Nephron (organoid): ENCODE data around the gene THADA.

Source experiments
- H3K27ac Mint-ChIP-seq, 3 experiments: 2 replicates each; pipeline ENCODE4 v1.8.0; 2020; ENCODE audit warnings: mixed read lengths in 3 of 3, mild to moderate bottlenecking in 2 of 3, moderate library complexity in 1 of 3
- H3K27me3 Mint-ChIP-seq: 2 replicates; pipeline ENCODE4 v1.8.0; 2021; ENCODE audit warnings: low read depth, mild to moderate bottlenecking, moderate library complexity, mixed read lengths
- H3K36me3 Mint-ChIP-seq: 2 replicates; pipeline ENCODE4 v1.8.0; 2020; ENCODE audit warnings: low read depth, mixed read lengths
- H3K4me1 Mint-ChIP-seq: 2 replicates; pipeline ENCODE4 v1.8.0; 2020; ENCODE audit warnings: mixed read lengths
- H3K4me3 Mint-ChIP-seq, 3 experiments: 2 replicates each; pipeline ENCODE4 v1.8.0; 2020; ENCODE audit warnings: mild to moderate bottlenecking in 3 of 3, mixed read lengths in 3 of 3, moderate library complexity in 2 of 3
- H3K9me3 Mint-ChIP-seq: 2 replicates; pipeline ENCODE4 v1.8.0; 2020; ENCODE audit warnings: mixed read lengths
- TF ChIP-seq, protein P1 (sequence below), 3 experiments: fragments of 200-600 bp; sonication (generic); IDR thresholded peaks; one replicate each; pipeline ENCODE4 v1.5.0; 2021; ENCODE audit warnings: antibody characterized with exemption in 3 of 3; ENCODE audit not compliant: unreplicated experiment in 3 of 3

Gene THADA

GRCh38 chr2:43531251-43531650, 64.6 kb downstream of the THADA start:
- H3K4me1 Mint-ChIP-seq = no peaks in the 10 kb centered on the region
- H3K9me3 Mint-ChIP-seq = peaks cover 3% of the 10 kb centered on the region
- TF ChIP-seq, protein P1, sequence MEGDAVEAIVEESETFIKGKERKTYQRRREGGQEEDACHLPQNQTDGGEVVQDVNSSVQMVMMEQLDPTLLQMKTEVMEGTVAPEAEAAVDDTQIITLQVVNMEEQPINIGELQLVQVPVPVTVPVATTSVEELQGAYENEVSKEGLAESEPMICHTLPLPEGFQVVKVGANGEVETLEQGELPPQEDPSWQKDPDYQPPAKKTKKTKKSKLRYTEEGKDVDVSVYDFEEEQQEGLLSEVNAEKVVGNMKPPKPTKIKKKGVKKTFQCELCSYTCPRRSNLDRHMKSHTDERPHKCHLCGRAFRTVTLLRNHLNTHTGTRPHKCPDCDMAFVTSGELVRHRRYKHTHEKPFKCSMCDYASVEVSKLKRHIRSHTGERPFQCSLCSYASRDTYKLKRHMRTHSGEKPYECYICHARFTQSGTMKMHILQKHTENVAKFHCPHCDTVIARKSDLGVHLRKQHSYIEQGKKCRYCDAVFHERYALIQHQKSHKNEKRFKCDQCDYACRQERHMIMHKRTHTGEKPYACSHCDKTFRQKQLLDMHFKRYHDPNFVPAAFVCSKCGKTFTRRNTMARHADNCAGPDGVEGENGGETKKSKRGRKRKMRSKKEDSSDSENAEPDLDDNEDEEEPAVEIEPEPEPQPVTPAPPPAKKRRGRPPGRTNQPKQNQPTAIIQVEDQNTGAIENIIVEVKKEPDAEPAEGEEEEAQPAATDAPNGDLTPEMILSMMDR (IDR thresholded peaks at IDR 0.05; ENCODE audit: unreplicated experiment in 3 of 3) = no peak
- H3K36me3 Mint-ChIP-seq = peaks cover 36% of the 10 kb centered on the region
- H3K4me3 Mint-ChIP-seq = no peak overlapping the region
- no peaks in the 10 kb centered on the region for H3K27me3 Mint-ChIP-seq
- H3K27ac Mint-ChIP-seq = no peak overlapping the region

DNA sequence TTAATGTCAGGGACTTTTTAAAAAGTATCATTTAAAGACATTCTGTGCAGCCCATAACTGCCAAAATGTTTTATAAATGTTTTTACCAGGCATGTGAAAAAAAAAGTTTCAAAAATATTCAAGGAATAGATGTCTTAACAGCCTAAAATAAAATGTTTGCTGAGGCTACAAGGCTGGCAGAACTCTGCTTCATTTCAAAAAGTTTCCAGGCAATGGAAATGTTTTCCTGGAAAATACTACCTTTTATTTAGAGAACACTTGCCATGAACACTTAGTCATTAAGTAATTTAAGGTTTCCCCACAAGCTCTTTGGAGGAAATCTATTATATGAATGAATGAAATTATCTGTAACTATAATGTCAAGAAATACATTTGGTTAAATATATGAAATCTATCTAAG, 68.8 kb downstream of the THADA start:
- peaks cover 10% of the 10 kb centered on the region for H3K4me1 Mint-ChIP-seq
- no peak overlapping the region for H3K4me3 Mint-ChIP-seq
- H3K36me3 Mint-ChIP-seq = peaks cover 26% of the 10 kb centered on the region
- TF ChIP-seq, protein P1 (IDR thresholded peaks at IDR 0.05; ENCODE audit: unreplicated experiment in 3 of 3) = no peak
- no peaks in the 10 kb centered on the region for H3K27me3 Mint-ChIP-seq
- no peaks in the 10 kb centered on the region for H3K9me3 Mint-ChIP-seq
- H3K27ac Mint-ChIP-seq = no peak overlapping the region

- Mint-ChIP-seq H3K27me3 (no peaks in the 10 kb centered on the region), H3K4me1 (peaks cover 10% of the 10 kb centered on the region), H3K4me3 (no peak overlapping the region), H3K9me3 (no peaks in the 10 kb centered on the region), H3K27ac (no peak overlapping the region), H3K36me3 (peaks cover 21% of the 10 kb centered on the region)
- TF ChIP-seq, protein P1 (IDR thresholded peaks at IDR 0.05; ENCODE audit: unreplicated experiment in 3 of 3) = no peak
Measured at GRCh38 chr2:43525506-43525905, 70.3 kb downstream of the THADA start.

DNA sequence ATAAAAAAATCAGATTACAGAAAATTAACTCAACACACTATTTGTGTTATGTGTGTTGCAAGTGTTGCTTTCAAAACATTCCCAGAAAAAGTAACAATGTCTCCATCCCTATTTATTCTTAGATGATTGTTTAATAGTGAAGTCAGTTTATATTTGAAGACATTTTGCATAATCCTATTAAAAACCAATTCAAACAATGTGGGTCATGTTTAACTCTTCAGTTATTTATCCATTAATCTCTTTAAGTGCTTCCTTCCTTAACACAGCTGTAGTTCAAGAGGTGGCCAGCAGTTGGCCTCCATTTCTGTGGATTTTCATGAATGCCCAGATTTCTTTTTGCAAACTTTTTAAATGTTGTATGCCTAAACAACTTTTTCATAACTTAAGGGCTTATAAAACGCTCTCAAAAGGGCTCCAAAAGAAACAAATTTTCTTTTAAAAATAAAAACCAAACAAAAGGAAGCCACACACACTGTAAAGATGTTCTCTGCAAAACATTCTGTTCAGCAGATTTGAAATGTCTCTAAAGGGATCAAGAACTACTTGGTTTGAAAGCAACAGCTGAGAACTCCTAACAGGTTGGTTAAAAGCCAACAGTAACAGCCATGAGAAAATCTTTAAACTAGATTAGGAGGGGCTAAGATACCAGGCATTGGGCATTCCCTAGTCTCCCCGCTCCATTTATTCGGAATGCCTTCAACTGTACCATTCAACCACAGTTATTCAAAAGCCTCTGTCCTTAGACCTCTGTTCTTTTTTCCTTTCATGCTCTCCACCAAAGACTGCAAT, 71.5 kb downstream of the THADA start:
- Mint-ChIP-seq H3K4me3 (no peak overlapping the region), H3K27me3 (no peaks in the 10 kb centered on the region), H3K36me3 (peaks cover 21% of the 10 kb centered on the region), H3K9me3 (no peaks in the 10 kb centered on the region), H3K27ac (peak overlapping the region in 2 of 3 experiments; percentile 11 to 43), H3K4me1 (peaks cover 10% of the 10 kb centered on the region)
- TF ChIP-seq, protein P1 (IDR thresholded peaks at IDR 0.05; ENCODE audit: unreplicated experiment in 3 of 3) = peak in 2 of 3 experiments; percentile 25 to 36

GRCh38 chr2:43522177-43522576, 73.7 kb downstream of the THADA start:
- Mint-ChIP-seq H3K36me3 (peaks cover 21% of the 10 kb centered on the region), H3K4me3 (no peak overlapping the region), H3K4me1 (peaks cover 30% of the 10 kb centered on the region), H3K27ac (no peak overlapping the region), H3K27me3 (no peaks in the 10 kb centered on the region), H3K9me3 (no peaks in the 10 kb centered on the region)
- TF ChIP-seq, protein P1 (IDR thresholded peaks at IDR 0.05; ENCODE audit: unreplicated experiment in 3 of 3) = no peak

GRCh38 chr2:43521568-43521967, 74.3 kb downstream of the THADA start:
- Mint-ChIP-seq H3K27me3 (no peaks in the 10 kb centered on the region), H3K4me3 (no peak overlapping the region), H3K36me3 (peaks cover 19% of the 10 kb centered on the region), H3K27ac (no peak overlapping the region), H3K9me3 (no peaks in the 10 kb centered on the region), H3K4me1 (peaks cover 30% of the 10 kb centered on the region)
- TF ChIP-seq, protein P1 (IDR thresholded peaks at IDR 0.05; ENCODE audit: unreplicated experiment in 3 of 3) = no peak
